ENCODE data around the gene ZBTB46.

ZBTB46 gene

GRCh38 chr20:63745961-63746731 lies 84.9 kb downstream of the ZBTB46 start:
- DNase-seq (ENCODE audit: low read depth), result no peak

GRCh38 chr20:63745424-63745805 lies 85.6 kb downstream of the ZBTB46 start:
- DNase-seq (ENCODE audit: low read depth), result no peak

GRCh38 chr20:63744574-63745423 lies 86.3 kb downstream of the ZBTB46 start:
- no peak for DNase-seq (ENCODE audit: low read depth)

GRCh38 chr20:63744158-63744557 lies 86.9 kb downstream of the ZBTB46 start:
- DNase-seq (ENCODE audit: low read depth), result no peak

- no peak for DNase-seq (ENCODE audit: low read depth)
These were observed 87.7 kb downstream of the ZBTB46 start for GRCh38 chr20:63743210-63743970.

- DNase-seq (ENCODE audit: low read depth), result no peak
These were observed 88.6 kb downstream of the ZBTB46 start for GRCh38 chr20:63742381-63743024.

GRCh38 chr20:63741676-63742380 lies 89.2 kb downstream of the ZBTB46 start:
- no peak for DNase-seq (ENCODE audit: low read depth)

DNA sequence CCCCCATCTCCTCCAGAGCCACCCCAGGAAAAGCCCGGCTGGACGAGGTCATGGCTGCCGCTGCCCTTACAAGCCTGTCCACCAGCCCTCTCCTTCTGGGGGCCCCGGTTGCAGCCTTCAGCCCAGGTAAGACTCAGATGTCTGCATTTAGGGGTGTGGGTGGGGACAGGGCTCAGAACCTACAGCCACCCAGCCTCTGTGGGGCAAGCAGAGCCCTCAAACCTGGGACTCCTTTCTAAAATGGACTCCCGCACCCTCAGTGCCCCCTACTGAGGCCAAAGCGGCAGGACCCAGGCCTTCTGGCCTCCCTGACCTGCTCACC lies 89.7 kb downstream of the ZBTB46 start:
- no peak for DNase-seq (ENCODE audit: low read depth)

DNA sequence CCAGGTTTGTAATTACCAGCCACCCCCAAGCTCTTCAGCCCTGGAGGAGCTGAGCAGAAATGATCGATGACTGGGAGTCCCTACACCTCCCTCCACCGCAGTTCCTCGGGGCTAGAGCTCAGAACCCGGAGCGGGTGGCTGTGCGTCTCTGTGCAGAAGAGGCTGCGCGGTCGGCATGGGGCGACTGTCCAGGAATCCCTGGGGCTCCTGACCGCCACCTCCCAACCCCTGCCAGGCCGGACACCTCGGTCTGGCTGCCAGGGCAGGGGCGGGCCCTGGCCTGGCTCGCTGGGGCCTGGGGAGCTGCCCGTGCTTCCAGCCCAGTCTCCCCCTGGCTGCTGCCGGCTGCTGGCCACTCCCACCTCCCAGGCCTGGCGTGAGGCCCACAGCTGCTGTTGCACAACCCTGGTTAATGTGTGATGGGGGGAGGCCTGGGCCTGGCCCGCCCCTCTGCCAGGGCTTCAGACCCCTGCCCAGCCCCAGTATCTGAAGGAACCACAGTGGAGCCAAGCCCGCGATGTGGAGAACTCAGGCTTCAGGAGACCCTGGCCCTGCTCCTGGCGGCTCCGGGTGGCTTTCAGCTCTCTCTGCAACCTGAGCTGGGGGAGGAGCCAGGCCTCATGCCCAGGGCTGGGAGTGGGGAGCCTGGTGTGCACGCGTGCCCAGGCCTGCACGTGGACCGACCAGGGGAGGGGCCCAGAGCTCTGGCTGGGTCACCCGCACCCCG lies 90.3 kb downstream of the ZBTB46 start:
- DNase-seq (ENCODE audit: low read depth), result peak; percentile 86

- DNase-seq (ENCODE audit: low read depth), result peak; percentile 19
These were observed 90.9 kb downstream of the ZBTB46 start for GRCh38 chr20:63740070-63740626.

DNA sequence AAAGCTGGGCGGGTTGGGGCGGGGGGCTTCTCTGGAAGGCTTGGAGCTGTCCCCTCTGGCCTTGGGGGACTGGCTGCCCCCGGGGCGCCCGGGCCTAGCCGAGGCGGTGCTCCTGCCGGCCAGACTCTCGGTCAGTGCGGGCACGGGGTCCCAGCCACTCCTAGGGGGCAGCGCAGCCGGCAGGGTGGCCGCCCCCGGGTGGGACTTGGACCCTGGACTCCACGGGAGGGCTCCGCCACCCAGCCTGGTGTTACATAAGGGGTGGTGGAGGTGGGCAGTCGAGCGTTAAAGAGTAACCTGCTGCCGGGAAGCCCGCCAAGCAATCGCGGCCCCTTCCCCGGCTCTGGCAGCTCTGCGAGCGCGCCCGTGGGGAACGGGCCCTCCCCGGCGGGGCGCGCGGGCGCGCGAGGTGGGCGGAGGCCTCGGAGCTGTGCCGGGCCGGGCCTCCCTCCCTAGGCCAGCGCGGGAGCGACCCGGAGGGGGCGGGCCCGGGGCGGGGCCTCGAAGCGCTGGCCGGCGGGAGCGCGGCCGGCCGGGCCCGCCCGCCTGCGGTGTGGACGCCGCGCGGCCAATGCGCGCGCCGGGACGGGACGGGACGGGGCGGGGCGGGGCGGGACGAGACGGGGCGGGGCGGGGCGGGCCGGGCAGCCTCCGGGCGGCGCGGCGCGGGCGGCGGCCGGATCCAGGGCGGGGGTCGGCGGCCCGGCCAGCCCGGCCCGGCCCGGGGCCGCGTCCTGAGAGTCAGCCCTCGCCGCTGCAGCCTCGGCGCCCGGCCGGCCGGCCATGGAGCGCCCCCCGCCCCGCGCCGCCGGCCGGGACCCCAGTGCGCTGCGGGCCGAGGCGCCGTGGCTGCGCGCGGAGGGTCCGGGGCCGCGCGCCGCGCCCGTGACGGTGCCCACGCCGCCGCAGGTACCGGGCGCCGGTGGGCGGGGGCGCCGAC lies 91.7 kb downstream of the ZBTB46 start, which contains the start of gene SLC2A4RG:
SLC2A4RG (plus strand) TSS at position 647 of the 940 bp plus-strand sequence; CDS start at position 784, 137 bp downstream.
- DNase-seq (ENCODE audit: low read depth), result peak; percentile 70

GRCh38 chr20:63738687-63739129 lies 92.4 kb downstream of the ZBTB46 start:
- DNase-seq (ENCODE audit: low read depth), result peak; percentile 2

GRCh38 chr20:63737945-63738686 lies 92.9 kb downstream of the ZBTB46 start:
- DNase-seq (ENCODE audit: low read depth), result no peak

- no peak for DNase-seq (ENCODE audit: low read depth)
These were observed 93.4 kb downstream of the ZBTB46 start for GRCh38 chr20:63737695-63737944.

DNA sequence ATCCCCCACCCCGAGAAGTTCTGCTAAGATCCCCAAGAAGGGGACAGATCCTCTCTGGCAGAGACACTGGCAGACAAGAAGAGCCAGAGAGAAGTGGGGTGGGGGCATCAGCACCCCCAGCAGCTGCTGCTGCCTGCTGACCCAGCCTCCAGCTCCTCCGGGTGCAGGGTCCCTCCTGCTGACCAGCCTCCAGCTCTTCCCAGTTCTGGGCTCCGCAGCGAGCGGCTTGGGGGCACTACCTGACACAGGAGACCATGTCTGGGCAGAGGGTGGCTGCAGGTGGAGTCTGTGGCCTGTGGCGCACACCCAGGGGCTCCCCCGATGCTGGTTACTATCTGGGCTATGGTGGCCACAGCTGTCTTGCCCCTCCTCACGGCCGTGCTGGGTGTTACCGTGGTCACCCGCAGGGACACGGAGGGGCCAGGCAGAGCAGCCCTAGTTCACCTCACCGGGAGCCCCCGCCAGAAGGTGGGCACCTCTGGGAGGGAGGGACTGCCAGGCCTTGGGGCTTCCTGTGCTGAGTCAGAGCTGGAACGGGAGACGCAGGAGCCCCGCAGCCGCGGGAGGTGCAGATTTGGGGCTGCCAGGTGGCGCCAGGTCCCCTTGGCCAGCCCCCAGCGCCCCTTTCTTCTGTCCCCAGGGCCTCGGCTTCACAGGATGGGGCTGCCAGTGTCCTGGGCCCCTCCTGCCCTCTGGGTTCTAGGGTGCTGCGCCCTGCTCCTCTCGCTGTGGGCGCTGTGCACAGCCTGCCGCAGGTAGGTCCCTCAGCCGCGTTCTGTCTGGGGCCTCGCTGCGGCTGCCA lies 94.0 kb downstream of the ZBTB46 start:
- DNase-seq (ENCODE audit: low read depth), result no peak

DNA sequence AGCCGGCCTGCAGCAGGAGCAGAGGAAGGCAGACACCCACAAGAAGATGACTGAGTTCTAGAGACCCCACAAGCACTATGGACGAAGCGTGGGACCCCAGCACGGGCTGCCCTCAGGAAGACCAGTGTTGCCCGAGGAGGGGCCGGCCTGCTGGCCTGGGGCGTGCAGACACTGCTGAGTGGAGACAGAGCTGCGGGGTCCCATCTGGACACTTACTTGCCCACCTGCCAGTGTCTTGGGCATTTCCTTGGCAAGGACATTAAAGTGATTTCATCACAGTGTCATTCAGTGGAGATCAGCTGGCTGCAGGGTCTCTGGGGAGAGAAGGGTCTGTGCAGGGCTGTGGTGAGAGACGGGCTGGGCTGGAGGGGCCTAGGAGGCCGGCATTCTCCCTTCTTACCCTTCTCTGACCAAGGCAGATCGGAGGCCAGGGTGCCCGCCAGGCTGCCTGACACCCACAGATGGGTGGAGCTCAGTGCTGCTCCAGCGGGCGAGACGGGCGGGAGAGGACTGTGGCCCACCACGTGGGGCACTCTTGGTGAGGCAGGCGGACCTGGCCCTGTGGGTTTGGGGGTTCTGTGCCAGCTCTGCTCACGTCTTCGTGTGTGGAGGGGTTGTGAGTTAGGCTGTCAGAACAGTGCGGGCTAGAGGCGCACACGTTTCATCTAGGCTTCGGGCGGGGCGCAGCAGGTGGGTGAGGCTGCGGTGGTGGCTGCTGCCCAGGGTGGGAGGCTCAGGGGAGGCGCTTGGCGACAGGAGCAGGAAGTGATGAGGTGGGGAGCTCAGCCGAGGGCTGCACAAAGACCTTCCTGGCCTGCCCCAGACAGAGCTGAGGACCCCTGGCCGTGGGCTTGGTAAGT lies 95.0 kb downstream of the ZBTB46 start, which contains the start of gene LIME1:
LIME1 (plus strand) TSS at position 806 of the 860 bp plus-strand sequence. CDS start 886 bp downstream, outside the sequence.
- no peak for DNase-seq (ENCODE audit: low read depth)
